ENCODE data around the gene FAM20B.

The FAM20B gene

GRCh38 chr1:179092896-179093461, 67.3 kb downstream of the FAM20B start:
- no peak for DNase-seq

GRCh38 chr1:179094818-179095217, 69.1 kb downstream of the FAM20B start:
- no peak for DNase-seq

GRCh38 chr1:179095377-179095776, 69.7 kb downstream of the FAM20B start:
- DNase-seq, result no peak

GRCh38 chr1:179095924-179096323, 70.2 kb downstream of the FAM20B start:
- DNase-seq, result no peak

GRCh38 chr1:179099891-179100290, 74.2 kb downstream of the FAM20B start:
- DNase-seq, result no peak

GRCh38 chr1:179101566-179101965, 75.9 kb downstream of the FAM20B start:
- no peak for DNase-seq

GRCh38 chr1:179103999-179104398, 78.3 kb downstream of the FAM20B start:
- no peak for DNase-seq

- DNase-seq, result no peak
Measured at GRCh38 chr1:179104611-179105250, 79.0 kb downstream of the FAM20B start.

GRCh38 chr1:179105393-179105792, 79.7 kb downstream of the FAM20B start:
- no peak for DNase-seq

GRCh38 chr1:179107706-179108629, 82.3 kb downstream of the FAM20B start:
- DNase-seq, result no peak

- no peak for DNase-seq
Measured at GRCh38 chr1:179108644-179109043, 83.0 kb downstream of the FAM20B start.

GRCh38 chr1:179115181-179115580, 89.5 kb downstream of the FAM20B start:
- no peak for DNase-seq

- no peak for DNase-seq
Measured at GRCh38 chr1:179119513-179119912, 93.8 kb downstream of the FAM20B start.

- DNase-seq, result no peak
Measured at GRCh38 chr1:179120736-179121135, 95.0 kb downstream of the FAM20B start.

- DNase-seq, result no peak
Measured at GRCh38 chr1:179121159-179121938, 95.7 kb downstream of the FAM20B start.

GRCh38 chr1:179124873-179125272, 99.2 kb downstream of the FAM20B start:
- no peak for DNase-seq
